Measurements from ENCODE around the gene CNDP1. TPM values are rescaled to one million over a fixed set of nuclear protein-coding genes. Genes with fewer than 3 reads are reported as not detected.
"Not testable (repeated sequence)": the region's sequence is repeated elsewhere in the genome, so short reads cannot be mapped to it uniquely, and the experiment has no call there.

Gene CNDP1
- total RNA-seq, 1 donor from 2014 or later: not detected

DNA sequence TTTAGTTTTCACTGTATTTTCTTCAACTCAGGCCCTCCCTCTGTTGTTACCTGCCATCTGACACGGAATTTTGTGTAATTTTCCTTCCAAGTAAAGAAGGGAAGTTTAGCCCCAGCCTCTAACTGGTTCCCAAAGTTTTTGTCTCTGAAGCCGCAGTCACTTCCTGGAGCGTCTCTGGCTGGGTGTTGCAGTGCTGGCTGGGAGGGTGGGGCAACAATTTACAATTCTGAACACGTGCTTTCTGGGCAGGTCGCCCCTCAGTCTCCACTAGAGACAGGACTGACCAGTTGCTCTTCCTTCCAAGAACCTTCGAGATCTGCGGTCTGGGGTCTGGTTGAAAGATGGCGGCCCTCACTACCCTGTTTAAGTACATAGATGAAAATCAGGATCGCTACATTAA, 34.7 kb upstream of the CNDP1 start:
- Mint-ChIP-seq H3K27me3 (ENCODE audit: low read depth, unreplicated experiment) (no peaks in the 10 kb centered on the region), H3K4me1 (ENCODE audit: low read depth, unreplicated experiment) (peaks cover 24% of the 10 kb centered on the region), H3K36me3 (ENCODE audit: low read depth, unreplicated experiment) (peaks cover 9% of the 10 kb centered on the region), H3K4me3 (ENCODE audit: unreplicated experiment) (peak overlapping the region; percentile 77), H3K27ac (ENCODE audit: unreplicated experiment) (peak overlapping the region; percentile 80), H3K9me3 (ENCODE audit: unreplicated experiment) (no peaks in the 10 kb centered on the region)
- H3K4me3 ChIP-seq (ENCODE audit: insufficient read depth, low read depth, low read length): no peak overlapping the region
- H3K27ac ChIP-seq (ENCODE audit: low read depth, low read length): no peak overlapping the region
- H3K9me3 ChIP-seq (ENCODE audit: insufficient read depth, low read depth, low read length): no peaks in the 10 kb centered on the region
- peaks cover 38% of the 10 kb centered on the region for H3K79me2 ChIP-seq (ENCODE audit: insufficient read depth, low read length)
- TF ChIP-seq EZH2 (IDR thresholded peaks at IDR 0.05; ENCODE audit: insufficient read depth, low read length): no peak
- TF ChIP-seq, protein P1, sequence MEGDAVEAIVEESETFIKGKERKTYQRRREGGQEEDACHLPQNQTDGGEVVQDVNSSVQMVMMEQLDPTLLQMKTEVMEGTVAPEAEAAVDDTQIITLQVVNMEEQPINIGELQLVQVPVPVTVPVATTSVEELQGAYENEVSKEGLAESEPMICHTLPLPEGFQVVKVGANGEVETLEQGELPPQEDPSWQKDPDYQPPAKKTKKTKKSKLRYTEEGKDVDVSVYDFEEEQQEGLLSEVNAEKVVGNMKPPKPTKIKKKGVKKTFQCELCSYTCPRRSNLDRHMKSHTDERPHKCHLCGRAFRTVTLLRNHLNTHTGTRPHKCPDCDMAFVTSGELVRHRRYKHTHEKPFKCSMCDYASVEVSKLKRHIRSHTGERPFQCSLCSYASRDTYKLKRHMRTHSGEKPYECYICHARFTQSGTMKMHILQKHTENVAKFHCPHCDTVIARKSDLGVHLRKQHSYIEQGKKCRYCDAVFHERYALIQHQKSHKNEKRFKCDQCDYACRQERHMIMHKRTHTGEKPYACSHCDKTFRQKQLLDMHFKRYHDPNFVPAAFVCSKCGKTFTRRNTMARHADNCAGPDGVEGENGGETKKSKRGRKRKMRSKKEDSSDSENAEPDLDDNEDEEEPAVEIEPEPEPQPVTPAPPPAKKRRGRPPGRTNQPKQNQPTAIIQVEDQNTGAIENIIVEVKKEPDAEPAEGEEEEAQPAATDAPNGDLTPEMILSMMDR (IDR thresholded peaks at IDR 0.05; ENCODE audit: insufficient read depth, low read depth, low read length): no peak
- peak overlapping the region; percentile 71 for H3K4me2 ChIP-seq (ENCODE audit: low read length)
- peak overlapping the region; percentile 24 for H3K9ac ChIP-seq (ENCODE audit: low read length)
- no peaks in the 10 kb centered on the region for H3K27me3 ChIP-seq (ENCODE audit: insufficient read depth, low read length)
- H3K4me1 ChIP-seq (ENCODE audit: insufficient read depth, low read length): peaks cover 16% of the 10 kb centered on the region
- H3K36me3 ChIP-seq (ENCODE audit: insufficient read depth, low read length): peaks cover 18% of the 10 kb centered on the region
- FAIRE-seq: no peak
- peak; percentile 66 for DNase-seq (ENCODE audit: low read depth)
- H4K20me1 ChIP-seq (ENCODE audit: insufficient read depth, low read length): no peaks in the 10 kb centered on the region
- H2AFZ ChIP-seq (ENCODE audit: low read depth, low read length): no peak overlapping the region

DNA sequence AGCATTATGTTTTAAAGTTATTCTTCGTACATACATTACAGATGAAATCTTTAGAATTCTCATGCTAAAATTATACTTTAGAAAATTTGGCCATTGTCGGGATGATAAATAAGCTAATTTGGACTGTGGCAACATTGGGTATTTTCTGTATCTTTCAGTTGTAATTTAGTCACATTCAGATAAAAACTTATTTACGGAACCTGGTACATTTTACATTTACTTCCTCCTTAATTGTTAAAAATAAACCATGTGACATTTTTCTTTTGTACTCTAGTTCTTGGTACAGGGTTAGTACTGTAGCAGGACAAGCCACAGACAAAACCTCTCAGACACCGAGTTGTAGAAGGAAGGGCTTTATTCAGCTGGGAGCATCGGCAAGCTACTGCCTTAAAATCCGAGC, 33.9 kb upstream of the CNDP1 start:
- peaks cover 16% of the 10 kb centered on the region for H3K4me1 ChIP-seq (ENCODE audit: insufficient read depth, low read length)
- H3K9me3 ChIP-seq (ENCODE audit: insufficient read depth, low read depth, low read length): no peaks in the 10 kb centered on the region
- peaks cover 10% of the 10 kb centered on the region for H3K36me3 Mint-ChIP-seq (ENCODE audit: low read depth, unreplicated experiment)
- no peak overlapping the region for H3K4me2 ChIP-seq (ENCODE audit: low read length)
- no peak for TF ChIP-seq EZH2 (IDR thresholded peaks at IDR 0.05; ENCODE audit: insufficient read depth, low read length)
- TF ChIP-seq, protein P1 (IDR thresholded peaks at IDR 0.05; ENCODE audit: insufficient read depth, low read depth, low read length): no peak
- H3K79me2 ChIP-seq (ENCODE audit: insufficient read depth, low read length): peaks cover 38% of the 10 kb centered on the region
- H3K4me3 Mint-ChIP-seq (ENCODE audit: unreplicated experiment): peak overlapping the region; percentile 54
- H3K27me3 Mint-ChIP-seq (ENCODE audit: low read depth, unreplicated experiment): no peaks in the 10 kb centered on the region
- DNase-seq (ENCODE audit: low read depth) (no peak), FAIRE-seq (no peak)
- no peak overlapping the region for H3K4me3 ChIP-seq (ENCODE audit: insufficient read depth, low read depth, low read length)
- H3K27ac ChIP-seq (ENCODE audit: low read depth, low read length): no peak overlapping the region
- H3K9ac ChIP-seq (ENCODE audit: low read length): no peak overlapping the region
- H3K4me1 Mint-ChIP-seq (ENCODE audit: low read depth, unreplicated experiment): peaks cover 24% of the 10 kb centered on the region
- no peaks in the 10 kb centered on the region for H4K20me1 ChIP-seq (ENCODE audit: insufficient read depth, low read length)
- H3K36me3 ChIP-seq (ENCODE audit: insufficient read depth, low read length): peaks cover 19% of the 10 kb centered on the region
- H2AFZ ChIP-seq (ENCODE audit: low read depth, low read length): no peak overlapping the region
- no peaks in the 10 kb centered on the region for H3K27me3 ChIP-seq (ENCODE audit: insufficient read depth, low read length)
- H3K27ac Mint-ChIP-seq (ENCODE audit: unreplicated experiment): peak overlapping the region; percentile 36
- no peaks in the 10 kb centered on the region for H3K9me3 Mint-ChIP-seq (ENCODE audit: unreplicated experiment)

DNA sequence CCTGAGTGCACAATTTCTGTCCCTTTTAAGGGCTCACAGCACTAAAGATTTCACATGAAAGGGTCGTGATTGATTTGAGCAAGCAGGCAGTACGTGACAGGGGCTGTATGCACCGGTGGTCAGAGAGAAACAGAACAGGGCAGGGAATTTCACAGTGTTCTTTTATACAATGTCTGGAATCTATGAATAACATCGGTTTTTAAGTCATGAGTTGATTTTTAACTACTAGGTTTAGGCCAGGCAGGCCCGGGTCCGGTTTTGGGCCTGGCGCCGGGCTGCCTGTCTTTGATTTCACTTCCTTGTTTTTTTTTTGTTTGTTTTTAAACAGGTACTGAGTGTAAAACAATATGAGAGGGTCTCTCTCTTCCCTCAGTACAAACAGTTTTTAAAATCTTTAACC, 33.5 kb upstream of the CNDP1 start:
- Histone ChIP-seq H3K4me1 (ENCODE audit: insufficient read depth, low read length) (peaks cover 16% of the 10 kb centered on the region), H3K79me2 (ENCODE audit: insufficient read depth, low read length) (peaks cover 38% of the 10 kb centered on the region), H3K36me3 (ENCODE audit: insufficient read depth, low read length) (peaks cover 22% of the 10 kb centered on the region)
- H3K27me3 Mint-ChIP-seq (ENCODE audit: low read depth, unreplicated experiment); H3K9me3 ChIP-seq (ENCODE audit: insufficient read depth, low read depth, low read length); FAIRE-seq; H3K4me3 ChIP-seq (ENCODE audit: insufficient read depth, low read depth, low read length); H3K9me3 Mint-ChIP-seq (ENCODE audit: unreplicated experiment); H3K27me3 ChIP-seq (ENCODE audit: insufficient read depth, low read length); H3K4me2 ChIP-seq (ENCODE audit: low read length); H2AFZ ChIP-seq (ENCODE audit: low read depth, low read length); DNase-seq (ENCODE audit: low read depth); H4K20me1 ChIP-seq (ENCODE audit: insufficient read depth, low read length); H3K27ac ChIP-seq (ENCODE audit: low read depth, low read length); H3K9ac ChIP-seq (ENCODE audit: low read length): not testable (repeated sequence)
- Mint-ChIP-seq H3K4me1 (ENCODE audit: low read depth, unreplicated experiment) (peaks cover 24% of the 10 kb centered on the region), H3K4me3 (ENCODE audit: unreplicated experiment) (peak overlapping the region; percentile 54), H3K36me3 (ENCODE audit: low read depth, unreplicated experiment) (peaks cover 12% of the 10 kb centered on the region), H3K27ac (ENCODE audit: unreplicated experiment) (peak overlapping the region; percentile 79)
